ENCODE data around the gene NF2. TPM values are rescaled to one million over a fixed set of nuclear protein-coding genes. Genes with fewer than 3 reads are reported as not detected.
"Not testable (repeated sequence)": the region's sequence is repeated elsewhere in the genome, so short reads cannot be mapped to it uniquely, and the experiment has no call there.

Gene NF2
- total RNA-seq (10 to 100 TPM; 51.6 to 53.3 TPM), polyA plus RNA-seq (21.4 TPM)

DNA sequence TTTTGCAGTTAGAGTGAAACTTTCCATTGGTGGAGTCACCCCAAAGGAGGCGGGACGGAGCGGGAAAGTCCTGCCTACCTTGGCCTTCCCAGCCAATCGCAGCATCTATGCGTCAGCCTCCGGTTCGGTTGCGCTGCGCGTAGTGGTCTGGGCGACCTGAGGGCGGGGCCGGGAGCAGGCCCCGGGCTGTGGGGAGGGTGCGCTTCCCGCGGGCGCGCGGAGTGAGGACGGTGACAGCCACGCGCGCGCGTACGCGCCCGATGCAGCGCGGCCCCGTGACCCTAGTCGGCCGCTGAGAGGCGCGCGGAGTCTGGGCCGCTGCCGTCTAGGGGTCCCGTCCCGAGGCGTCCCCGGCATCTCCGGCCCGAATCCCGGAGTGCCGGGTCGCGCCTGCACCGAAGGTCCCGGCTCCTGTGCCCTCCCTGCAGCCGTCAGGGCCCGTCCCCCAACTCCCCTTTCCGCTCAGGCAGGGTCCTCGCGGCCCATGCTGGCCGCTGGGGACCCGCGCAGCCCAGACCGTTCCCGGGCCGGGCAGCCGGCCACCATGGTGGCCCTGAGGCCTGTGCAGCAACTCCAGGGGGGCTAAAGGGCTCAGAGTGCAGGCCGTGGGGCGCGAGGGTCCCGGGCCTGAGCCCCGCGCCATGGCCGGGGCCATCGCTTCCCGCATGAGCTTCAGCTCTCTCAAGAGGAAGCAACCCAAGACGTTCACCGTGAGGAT, at the start of gene NF2:
Gene NF2, plus strand, starts transcription at position 276 of the 718 bp plus-strand sequence. Its CDS starts 366 bp downstream, at position 642.
- no peaks in the 10 kb centered on the region for H3K9me3 Mint-ChIP-seq
- peaks cover 23% of the 10 kb centered on the region for H3K4me1 ChIP-seq (ENCODE audit: insufficient read depth, low read length)
- H3K36me3 Mint-ChIP-seq, result peaks cover 0 to 12% (median 0%) of the 10 kb centered on the region in 3 donors
- POLR2A ChIA-PET, result interaction anchor here (0.5 to 2.0 kb wide), 3 partner anchors 50 to 189 kb away, joined by 3 to 11 read pairs (median 4); partner anchors contain the start of gene THOC5
- CTCF ChIA-PET, result interaction anchor here (0.9 to 2.3 kb wide), 5 partner anchors 14 to 402 kb away, joined by 3 to 12 read pairs (median 4); no protein-coding TSS in a partner anchor
- DNase-seq, result peak; percentile 97 to 99 (median 99)
- peak within 1 kb of the TSS; percentile 93 for H3K27ac ChIP-seq (ENCODE audit: low read depth, low read length)
- H3K36me3 ChIP-seq (ENCODE audit: insufficient read depth, low read length), result no peaks in the 10 kb centered on the region
- H3K9me3 ChIP-seq (ENCODE audit: low read length), result no peaks in the 10 kb centered on the region
- no peaks in the 10 kb centered on the region for H3K27me3 Mint-ChIP-seq
- peaks cover 20 to 38% (median 35%) of the 10 kb centered on the region in 3 donors for H3K4me1 Mint-ChIP-seq
- H3K27me3 ChIP-seq (ENCODE audit: insufficient read depth, low read length, poor library complexity, severe bottlenecking), result no peaks in the 10 kb centered on the region
- H3K27ac Mint-ChIP-seq, result peak within 1 kb of the TSS; percentile 85 to 98 (median 97)
- peak within 1 kb of the TSS; percentile 94 to 98 (median 96) for H3K4me3 Mint-ChIP-seq
- peak within 1 kb of the TSS; percentile 98 for H3K4me3 ChIP-seq (ENCODE audit: low read length)

DNA sequence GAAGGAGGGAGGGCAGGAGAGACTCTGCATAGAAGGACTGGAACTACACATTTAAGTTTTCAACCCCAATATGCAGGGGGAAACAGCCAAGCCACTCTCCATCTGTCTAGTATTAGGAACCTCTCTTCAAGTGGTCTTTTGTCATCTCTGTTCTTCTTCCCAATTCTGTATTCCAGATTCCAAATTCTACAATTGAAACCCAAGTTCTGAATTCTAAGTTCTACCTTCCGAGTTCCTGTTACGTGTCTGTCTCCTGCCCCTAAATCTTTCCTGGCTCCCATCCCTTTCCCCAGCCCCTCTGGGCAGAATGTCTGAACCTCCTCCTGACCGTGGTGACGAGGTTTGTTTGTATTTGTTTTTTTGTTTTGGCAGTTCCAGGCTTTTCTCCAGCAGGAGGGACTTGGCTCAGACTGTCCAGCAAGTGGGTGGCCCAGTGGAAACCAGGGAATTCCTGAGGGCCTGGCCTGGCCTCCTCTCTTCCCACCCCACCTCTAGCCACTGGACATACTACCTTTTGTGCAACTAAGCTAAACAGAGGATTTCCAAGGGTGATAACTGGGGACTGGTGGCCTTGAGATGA, 48.3 kb upstream of the NF2 start:
- no peaks in the 10 kb centered on the region for H3K9me3 Mint-ChIP-seq
- no peak overlapping the region for H3K4me3 ChIP-seq (ENCODE audit: low read length)
- peaks cover 0 to 1% of the 10 kb centered on the region in 2 donors for H3K27me3 Mint-ChIP-seq
- H3K9me3 ChIP-seq (ENCODE audit: low read length), result no peaks in the 10 kb centered on the region
- CTCF ChIA-PET, result interaction anchor here (1.0 to 2.0 kb wide), 4 partner anchors 10 to 35 kb away, joined by 4 to 7 read pairs (median 5); no protein-coding TSS in a partner anchor
- peaks cover 10 to 30% (median 20%) of the 10 kb centered on the region in 3 donors for H3K4me1 Mint-ChIP-seq
- H3K27me3 ChIP-seq (ENCODE audit: insufficient read depth, low read length, poor library complexity, severe bottlenecking), result no peaks in the 10 kb centered on the region
- no peak overlapping the region for H3K27ac ChIP-seq (ENCODE audit: low read depth, low read length)
- peaks cover 6% of the 10 kb centered on the region for H3K4me1 ChIP-seq (ENCODE audit: insufficient read depth, low read length)
- POLR2A ChIA-PET, result no interaction called here
- peak overlapping the region; percentile 6 to 85 (median 72) for H3K27ac Mint-ChIP-seq
- peak overlapping the region in 6 of 7 donors; percentile 45 to 98 (median 63) for H3K4me3 Mint-ChIP-seq
- DNase-seq, result no peak
- H3K36me3 Mint-ChIP-seq, result peaks cover 12 to 58% (median 19%) of the 10 kb centered on the region in 3 donors
- H3K36me3 ChIP-seq (ENCODE audit: insufficient read depth, low read length), result peaks cover 5% of the 10 kb centered on the region

DNA sequence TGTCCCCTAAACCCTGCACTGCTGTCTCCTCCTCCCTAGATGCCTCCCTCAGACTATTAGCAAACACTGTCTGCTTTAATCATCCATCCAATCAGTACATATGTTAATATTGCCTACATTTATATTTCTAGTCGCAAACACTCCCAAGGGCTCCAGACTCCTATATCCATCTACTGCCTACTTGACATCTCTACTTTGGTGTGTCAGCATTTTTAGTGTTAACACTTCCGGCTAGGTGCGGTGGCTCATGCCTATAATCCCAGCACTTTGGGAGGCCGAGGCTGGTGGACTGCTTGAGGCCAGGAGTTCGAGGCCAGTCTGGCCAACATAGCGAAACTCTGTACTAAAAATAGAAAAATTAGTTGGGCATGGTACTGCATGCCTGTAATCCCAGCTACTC, 44.4 kb upstream of the NF2 start:
- no peak overlapping the region for H3K27ac ChIP-seq (ENCODE audit: low read depth, low read length)
- Mint-ChIP-seq H3K27ac (peak overlapping the region in 2 of 8 donors; percentile 9 to 43), H3K36me3 (peaks cover 16 to 75% (median 20%) of the 10 kb centered on the region in 3 donors), H3K4me1 (peaks cover 0 to 9% (median 0%) of the 10 kb centered on the region in 3 donors), H3K9me3 (no peaks in the 10 kb centered on the region), H3K27me3 (peaks cover 0 to 1% of the 10 kb centered on the region in 2 donors), H3K4me3 (no peak overlapping the region)
- H3K4me3 ChIP-seq (ENCODE audit: low read length), result no peak overlapping the region
- H3K27me3 ChIP-seq (ENCODE audit: insufficient read depth, low read length, poor library complexity, severe bottlenecking), result no peaks in the 10 kb centered on the region
- H3K36me3 ChIP-seq (ENCODE audit: insufficient read depth, low read length), result peaks cover 25% of the 10 kb centered on the region
- CTCF ChIA-PET, result no interaction called here
- DNase-seq, result no peak
- H3K9me3 ChIP-seq (ENCODE audit: low read length), result no peaks in the 10 kb centered on the region
- peaks cover 4% of the 10 kb centered on the region for H3K4me1 ChIP-seq (ENCODE audit: insufficient read depth, low read length)
- POLR2A ChIA-PET, result no interaction called here

DNA sequence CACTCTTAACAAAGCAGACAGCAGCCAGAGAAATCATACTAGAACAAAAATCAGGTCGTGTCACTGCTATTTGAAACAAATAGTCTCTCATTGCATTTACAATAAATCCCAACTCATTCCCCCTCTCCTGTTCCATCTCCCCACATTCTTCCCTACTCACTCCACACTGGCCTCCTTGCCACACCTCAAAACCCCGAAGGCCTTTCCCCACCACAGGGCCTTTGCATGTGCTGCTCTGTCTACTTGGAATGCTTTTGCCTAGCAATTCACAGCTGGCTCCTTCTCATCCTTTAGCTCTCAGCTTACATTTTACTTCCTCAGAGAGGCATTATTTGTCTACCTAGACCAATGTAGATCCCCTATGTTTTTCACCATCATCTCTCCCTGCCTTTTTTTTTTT, 43.6 kb upstream of the NF2 start:
- Histone ChIP-seq H3K27me3 (ENCODE audit: insufficient read depth, low read length, poor library complexity, severe bottlenecking) (no peaks in the 10 kb centered on the region), H3K4me1 (ENCODE audit: insufficient read depth, low read length) (no peaks in the 10 kb centered on the region), H3K36me3 (ENCODE audit: insufficient read depth, low read length) (peaks cover 25% of the 10 kb centered on the region), H3K4me3 (ENCODE audit: low read length) (no peak overlapping the region), H3K27ac (ENCODE audit: low read depth, low read length) (no peak overlapping the region), H3K9me3 (ENCODE audit: low read length) (no peaks in the 10 kb centered on the region)
- ChIA-PET POLR2A (no interaction called here), CTCF (no interaction called here)
- H3K27ac Mint-ChIP-seq, result peak overlapping the region in 1 of 8 donors; percentile 11
- no peak for DNase-seq
- peak overlapping the region in 1 of 7 donors; percentile 65 for H3K4me3 Mint-ChIP-seq
- H3K9me3 Mint-ChIP-seq, result no peaks in the 10 kb centered on the region
- peaks cover 0 to 1% of the 10 kb centered on the region in 2 donors for H3K27me3 Mint-ChIP-seq
- peaks cover 0 to 4% (median 0%) of the 10 kb centered on the region in 3 donors for H3K4me1 Mint-ChIP-seq
- peaks cover 16 to 80% (median 20%) of the 10 kb centered on the region in 3 donors for H3K36me3 Mint-ChIP-seq

DNA sequence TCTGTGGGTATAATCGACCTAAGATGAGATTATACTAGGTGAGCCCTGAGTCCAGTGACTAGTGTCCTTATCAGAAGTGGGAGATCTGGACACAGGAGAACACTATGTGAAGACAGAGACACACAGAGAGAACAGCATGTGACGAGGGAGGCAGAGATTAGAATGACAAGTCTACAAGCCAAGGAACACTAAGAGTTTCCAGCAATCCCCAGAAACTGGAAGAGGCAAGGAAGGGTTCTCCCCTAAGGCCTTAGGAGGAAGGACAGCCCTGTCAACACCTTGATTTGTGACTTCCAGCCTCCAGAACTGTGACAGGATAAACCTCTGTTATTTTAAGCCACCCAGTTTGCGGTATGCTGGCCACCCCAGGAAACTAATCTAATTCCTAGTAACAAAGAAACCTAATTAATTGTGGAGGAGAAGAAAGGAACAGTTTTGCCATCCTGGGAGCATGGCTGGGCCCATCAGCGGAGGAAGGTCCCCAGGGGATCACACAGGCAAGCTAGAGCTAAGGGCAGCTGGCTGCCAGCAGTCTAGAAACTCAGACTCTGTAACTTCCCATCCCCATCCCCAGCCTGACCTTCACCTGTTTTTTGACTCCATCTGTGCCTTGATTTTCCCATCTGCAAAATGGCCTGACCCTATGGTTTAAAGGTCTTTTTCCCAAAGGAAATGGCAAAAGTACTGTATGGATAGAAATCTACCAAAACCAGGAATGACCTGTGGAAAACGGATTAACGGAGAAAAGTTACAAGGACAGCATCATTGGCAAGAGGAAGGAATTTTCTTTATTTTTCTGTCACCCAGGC, 39.6 kb upstream of the NF2 start:
- CTCF ChIA-PET, result no interaction called here
- no peak for DNase-seq
- Mint-ChIP-seq H3K4me1 (no peaks in the 10 kb centered on the region), H3K27me3 (peaks cover 0 to 1% of the 10 kb centered on the region in 2 donors), H3K4me3 (no peak overlapping the region), H3K9me3 (no peaks in the 10 kb centered on the region), H3K27ac (peak overlapping the region in 1 of 8 donors; percentile 31), H3K36me3 (peaks cover 11 to 68% (median 14%) of the 10 kb centered on the region in 3 donors)
- POLR2A ChIA-PET, result no interaction called here
- Histone ChIP-seq H3K4me3 (ENCODE audit: low read length) (no peak overlapping the region), H3K27me3 (ENCODE audit: insufficient read depth, low read length, poor library complexity, severe bottlenecking) (no peaks in the 10 kb centered on the region), H3K4me1 (ENCODE audit: insufficient read depth, low read length) (no peaks in the 10 kb centered on the region), H3K36me3 (ENCODE audit: insufficient read depth, low read length) (peaks cover 21% of the 10 kb centered on the region), H3K9me3 (ENCODE audit: low read length) (no peaks in the 10 kb centered on the region), H3K27ac (ENCODE audit: low read depth, low read length) (no peak overlapping the region)

DNA sequence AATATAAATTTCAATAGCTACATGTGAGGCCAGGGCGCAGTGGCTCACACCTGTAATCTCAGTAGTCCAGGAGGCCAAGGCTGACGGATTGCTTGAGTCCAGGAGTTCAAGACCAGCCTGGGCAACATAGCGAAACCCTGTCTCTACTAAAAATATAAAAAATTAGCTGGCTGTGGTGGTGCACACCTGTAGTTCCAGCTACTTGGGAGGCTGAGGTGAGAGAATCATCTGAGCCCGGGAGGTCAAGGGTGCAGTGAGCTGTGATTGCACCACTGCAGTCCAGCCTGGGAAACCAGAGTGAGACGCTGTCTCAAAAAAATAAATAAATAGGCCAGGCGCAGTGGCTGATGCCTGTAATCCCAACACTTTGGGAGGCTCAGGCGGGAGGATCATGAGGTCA, 36.9 kb upstream of the NF2 start:
- POLR2A ChIA-PET; H3K27me3 ChIP-seq (ENCODE audit: insufficient read depth, low read length, poor library complexity, severe bottlenecking); H3K9me3 Mint-ChIP-seq; H3K4me1 ChIP-seq (ENCODE audit: insufficient read depth, low read length); H3K4me3 ChIP-seq (ENCODE audit: low read length); DNase-seq; H3K27ac ChIP-seq (ENCODE audit: low read depth, low read length); H3K27me3 Mint-ChIP-seq; H3K4me1 Mint-ChIP-seq; H3K4me3 Mint-ChIP-seq; H3K9me3 ChIP-seq (ENCODE audit: low read length): not testable (repeated sequence)
- Mint-ChIP-seq H3K36me3 (peaks cover 11 to 64% (median 14%) of the 10 kb centered on the region in 3 donors), H3K27ac (peak overlapping the region in 2 of 8 donors; percentile 29 to 41)
- H3K36me3 ChIP-seq (ENCODE audit: insufficient read depth, low read length), result peaks cover 14% of the 10 kb centered on the region
- CTCF ChIA-PET, result interaction anchor here (1.7 kb wide), 1 partner anchor 12 kb away, joined by 4 read pairs; no protein-coding TSS in a partner anchor

DNA sequence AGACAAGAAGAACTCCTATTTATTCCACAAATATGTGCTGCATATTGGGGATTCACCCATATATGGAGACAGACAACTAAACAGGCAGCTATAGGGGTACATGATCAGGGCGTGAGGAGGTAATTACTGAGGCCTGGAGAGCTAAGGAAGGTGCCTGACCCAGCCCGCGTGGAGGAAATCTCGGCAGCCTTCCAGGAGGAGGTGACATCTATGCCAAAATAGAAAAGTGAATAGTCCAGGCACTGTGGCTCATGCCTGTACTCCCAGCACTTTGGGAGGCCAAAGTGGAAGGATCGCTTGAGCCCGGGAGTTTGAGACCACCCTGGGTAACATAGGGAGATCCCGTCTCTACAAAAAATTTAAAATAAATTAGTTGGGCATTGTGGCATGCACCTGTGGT, 36.1 kb upstream of the NF2 start:
- H3K36me3 ChIP-seq (ENCODE audit: insufficient read depth, low read length), result peaks cover 5% of the 10 kb centered on the region
- Mint-ChIP-seq H3K4me3 (no peak overlapping the region), H3K9me3 (no peaks in the 10 kb centered on the region), H3K4me1 (peaks cover 0 to 2% (median 0%) of the 10 kb centered on the region in 3 donors), H3K27ac (no peak overlapping the region), H3K27me3 (no peaks in the 10 kb centered on the region), H3K36me3 (peaks cover 7 to 56% (median 14%) of the 10 kb centered on the region in 3 donors)
- DNase-seq, result no peak
- ChIA-PET CTCF (interaction anchor here (1.7 kb wide), 1 partner anchor 13 kb away, joined by 4 read pairs; no protein-coding TSS in a partner anchor), POLR2A (no interaction called here)
- H3K9me3 ChIP-seq (ENCODE audit: low read length), result no peaks in the 10 kb centered on the region
- H3K27ac ChIP-seq (ENCODE audit: low read depth, low read length), result no peak overlapping the region
- no peaks in the 10 kb centered on the region for H3K27me3 ChIP-seq (ENCODE audit: insufficient read depth, low read length, poor library complexity, severe bottlenecking)
- no peak overlapping the region for H3K4me3 ChIP-seq (ENCODE audit: low read length)
- H3K4me1 ChIP-seq (ENCODE audit: insufficient read depth, low read length), result no peaks in the 10 kb centered on the region
